Caco-2 (cell line): ENCODE measurements around the gene SQOR. TPM values are rescaled to one million over a fixed set of nuclear protein-coding genes. Genes with fewer than 3 reads are reported as not detected.

Source experiments
- BruUV-seq: library from RNA; stranded (reverse); fragments of 400-500 nt; replicated peaks from 2 replicates; lab custom pipeline; 2021; lab: Mats Ljungman, UMichigan
- CTCF ChIA-PET: fragments of 300-600 bp; sonication (Branson Sonifier 250); formaldehyde crosslinking; loops from one replicate; lab custom pipeline; 2022; ENCODE audit warnings: antibody characterized with exemption; lab: Charles Lee
- POLR2A ChIA-PET: fragments of 300-600 bp; sonication (Branson Sonifier 250); formaldehyde crosslinking; loops from one replicate; lab custom pipeline; 2022; ENCODE audit warnings: antibody characterized with exemption; lab: Charles Lee
- DNase-seq, 2 experiments: peaks; one replicate each; pipeline versions ENCODE4 v3.0.0 to v3.0.0-alpha.2; 2020 to 2022
- H3K27me3 ChIP-seq: replicated peaks from 2 replicates; pipeline ENCODE4 v1.6.0; 2011; ENCODE audit warnings: low read length; ENCODE audit not compliant: control insufficient read depth, insufficient read depth
- H3K36me3 ChIP-seq: 2 replicates; pipeline ENCODE4 v1.5.1; 2011; ENCODE audit warnings: low read length; ENCODE audit not compliant: control insufficient read depth, insufficient read depth
- H3K4me1 ChIP-seq: fragments of 250-450 bp; sonication (Bioruptor Pico); 2 replicates; pipeline ENCODE4 v1.5.1; 2020; ENCODE audit warnings: mild to moderate bottlenecking
- H3K4me3 ChIP-seq: 2 replicates; pipeline ENCODE4 v1.5.1; 2011; ENCODE audit warnings: low read depth, mild to moderate bottlenecking, control low read depth, low read length
- H3K9me3 ChIP-seq: fragments of 250-450 bp; sonication (Bioruptor Pico); 2 replicates; pipeline ENCODE4 v1.5.1; 2020; ENCODE audit warnings: mild to moderate bottlenecking, moderate library complexity
- H3K27ac Mint-ChIP-seq: one replicate; pipeline ENCODE4 v1.8.0; 2022; ENCODE audit warnings: mixed read lengths; ENCODE audit not compliant: unreplicated experiment
- H3K27me3 Mint-ChIP-seq: one replicate; pipeline ENCODE4 v1.8.0; 2022; ENCODE audit warnings: mixed read lengths; ENCODE audit not compliant: insufficient read depth, unreplicated experiment
- H3K36me3 Mint-ChIP-seq: one replicate; pipeline ENCODE4 v1.8.0; 2022; ENCODE audit warnings: mild to moderate bottlenecking, mixed read lengths; ENCODE audit not compliant: insufficient read depth, unreplicated experiment
- H3K4me1 Mint-ChIP-seq: one replicate; pipeline ENCODE4 v1.8.0; 2022; ENCODE audit warnings: low read depth, mixed read lengths; ENCODE audit not compliant: unreplicated experiment
- H3K4me3 Mint-ChIP-seq: one replicate; pipeline ENCODE4 v1.8.0; 2022; ENCODE audit warnings: mild to moderate bottlenecking, moderate library complexity, mixed read lengths; ENCODE audit not compliant: unreplicated experiment
- H3K9me3 Mint-ChIP-seq: one replicate; pipeline ENCODE4 v1.8.0; 2022; ENCODE audit warnings: mixed read lengths; ENCODE audit not compliant: unreplicated experiment
- CTCF ChIP-seq, 2 experiments: fragments of 200-600 bp in 1 of 2; IDR thresholded peaks; 1 replicate in 1 of 2; 2 replicates in 1 of 2; pipeline versions ENCODE4 v1.5.1 to v1.8.0; 2011 to 2022; ENCODE audit warnings: antibody characterized with exemption in 1 of 2, control low read depth in 1 of 2, inconsistent platforms in 1 of 2, low read depth in 1 of 2, low read length in 1 of 2, mild to moderate bottlenecking in 1 of 2, moderate library complexity in 1 of 2; ENCODE audit not compliant: insufficient read depth in 1 of 2, severe bottlenecking in 1 of 2, unreplicated experiment in 1 of 2
- intact Hi-C: fragments of 100-400 bp; cut with micrococcal nuclease; formaldehyde crosslinking; loops from one replicate; pipeline ENCODE4 v1.10.0; 2022; ENCODE audit not compliant: unreplicated experiment
- total RNA-seq: library from RNA; stranded (reverse); gene quantifications from 2 replicates; pipeline ENCODE4 v1.2.3, GENCODE V29; 2022

The SQOR gene
- total RNA-seq, 1 experiment from 2014 or later = 5.0 TPM

GRCh38 chr15:45689616-45690015 is 54.8 kb downstream of the SQOR start:
- CTCF ChIA-PET = no interaction called here
- no peaks in the 10 kb centered on the region for H3K36me3 ChIP-seq

GRCh38 chr15:45690581-45691260 is 55.9 kb downstream of the SQOR start:
- Histone ChIP-seq H3K4me1 (no peaks in the 10 kb centered on the region), H3K36me3 (no peaks in the 10 kb centered on the region), H3K4me3 (no peak overlapping the region), H3K27me3 (no peaks in the 10 kb centered on the region), H3K9me3 (no peaks in the 10 kb centered on the region)
- BruUV-seq = no TSS peak
- H3K27me3 Mint-ChIP-seq = no peaks in the 10 kb centered on the region
- H3K4me3 Mint-ChIP-seq = no peak overlapping the region
- no peaks in the 10 kb centered on the region for H3K4me1 Mint-ChIP-seq
- peaks cover 4% of the 10 kb centered on the region for H3K36me3 Mint-ChIP-seq
- intact Hi-C loops = no loop called here
- DNase-seq = no peak
- CTCF ChIA-PET = no interaction called here
- H3K27ac Mint-ChIP-seq = no peak overlapping the region
- POLR2A ChIA-PET = no interaction called here
- H3K9me3 Mint-ChIP-seq = no peaks in the 10 kb centered on the region
- TF ChIP-seq CTCF (IDR thresholded peaks at IDR 0.05; ENCODE audit: insufficient read depth in 1 of 2, low read depth in 1 of 2, low read length in 1 of 2, severe bottlenecking in 1 of 2, unreplicated experiment in 1 of 2) = no peak

More at GRCh38 chr15:45689616-45690015, 54.8 kb downstream of the SQOR start:
- H3K4me1 ChIP-seq = no peaks in the 10 kb centered on the region
- POLR2A ChIA-PET = no interaction called here
- H3K27me3 ChIP-seq = no peaks in the 10 kb centered on the region
- DNase-seq = no peak
- H3K36me3 Mint-ChIP-seq = peaks cover 4% of the 10 kb centered on the region
- no peak overlapping the region for H3K4me3 ChIP-seq
- no peaks in the 10 kb centered on the region for H3K4me1 Mint-ChIP-seq
- H3K27ac Mint-ChIP-seq = no peak overlapping the region
- H3K27me3 Mint-ChIP-seq = no peaks in the 10 kb centered on the region
- H3K9me3 Mint-ChIP-seq = no peaks in the 10 kb centered on the region
- no peak for TF ChIP-seq CTCF (IDR thresholded peaks at IDR 0.05; ENCODE audit: insufficient read depth in 1 of 2, low read depth in 1 of 2, low read length in 1 of 2, severe bottlenecking in 1 of 2, unreplicated experiment in 1 of 2)
- no TSS peak for BruUV-seq
- H3K9me3 ChIP-seq = no peaks in the 10 kb centered on the region
- intact Hi-C loops = no loop called here
- no peak overlapping the region for H3K4me3 Mint-ChIP-seq

DNA sequence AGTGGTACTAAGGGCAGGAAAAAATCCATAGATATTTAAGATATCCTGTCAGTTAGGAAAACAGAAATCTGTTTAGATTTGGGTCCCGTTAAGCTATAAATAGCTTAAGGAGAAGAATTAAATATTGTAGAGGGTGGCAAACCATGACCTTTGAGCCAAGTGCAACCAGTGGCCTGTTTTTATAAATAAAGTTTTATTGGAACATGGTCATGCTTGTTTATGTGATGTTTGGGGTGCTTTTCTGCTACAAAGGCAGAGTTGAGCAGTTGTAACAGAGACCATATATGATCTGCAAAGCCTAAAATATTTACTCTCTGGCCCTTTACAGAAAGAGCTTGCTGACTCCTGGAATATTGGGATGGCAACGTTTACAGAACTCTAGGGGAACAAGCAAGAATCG is 66.3 kb downstream of the SQOR start:
- DNase-seq = no peak
- Mint-ChIP-seq H3K27ac (no peak overlapping the region), H3K27me3 (peaks cover 4% of the 10 kb centered on the region), H3K4me1 (peaks cover 6% of the 10 kb centered on the region), H3K36me3 (no peaks in the 10 kb centered on the region), H3K9me3 (no peaks in the 10 kb centered on the region), H3K4me3 (no peak overlapping the region)
- TF ChIP-seq CTCF (IDR thresholded peaks at IDR 0.05; ENCODE audit: insufficient read depth in 1 of 2, low read depth in 1 of 2, low read length in 1 of 2, severe bottlenecking in 1 of 2, unreplicated experiment in 1 of 2) = no peak
- no TSS peak for BruUV-seq
- Histone ChIP-seq H3K4me3 (no peak overlapping the region), H3K4me1 (0 out of 2 replicates have a peak, but pooled peaks cover 3% of the 10 kb centered on the region), H3K9me3 (no peaks in the 10 kb centered on the region), H3K36me3 (no peaks in the 10 kb centered on the region), H3K27me3 (no peaks in the 10 kb centered on the region)
- intact Hi-C loops = no loop called here
- POLR2A ChIA-PET = no interaction called here
- CTCF ChIA-PET = no interaction called here
